Fibroblast of lung (primary cell): ENCODE measurements around the gene GRB10. TPM values are rescaled to one million over a fixed set of nuclear protein-coding genes. Genes with fewer than 3 reads are reported as not detected.

Experiments used
- DNase-seq, 2 donors: peaks; one replicate each; pipeline versions ENCODE4 v3.0.0 to v3.0.0-alpha.2; 2010; ENCODE audit warnings: low read depth in 2 of 2
- H2AFZ ChIP-seq: 2 replicates; pipeline ENCODE4 v1.5.1; 2012; ENCODE audit warnings: low read length, control low read depth, inconsistent platforms
- H3K27ac ChIP-seq: 2 replicates; pipeline ENCODE4 v1.5.1; 2011; ENCODE audit warnings: low read length, control low read depth; ENCODE audit not compliant: insufficient read depth
- H3K27me3 ChIP-seq: 2 replicates; pipeline ENCODE4 v1.5.1; 2011; ENCODE audit warnings: mild to moderate bottlenecking, low read length; ENCODE audit not compliant: control insufficient read depth, insufficient read depth
- H3K36me3 ChIP-seq: 2 replicates; pipeline ENCODE4 v1.5.1; 2011; ENCODE audit warnings: low read length; ENCODE audit not compliant: control insufficient read depth, insufficient read depth
- H3K4me1 ChIP-seq: 2 replicates; pipeline ENCODE4 v1.5.1; 2011; ENCODE audit warnings: low read length; ENCODE audit not compliant: control insufficient read depth, insufficient read depth; ENCODE audit errors: extremely low read depth
- H3K4me2 ChIP-seq: 2 replicates; pipeline ENCODE4 v1.5.1; 2011; ENCODE audit warnings: low read length, control low read depth; ENCODE audit not compliant: insufficient read depth; ENCODE audit errors: extremely low read depth
- H3K4me3 ChIP-seq, 4 experiments: fragments of 200-600 bp in 1 of 4; sonication (generic) in 1 of 4; replicated peaks in 1 of 4; 2 replicates each; pipeline ENCODE4 v1.5.1; 2011 to 2016; ENCODE audit warnings: low read length in 4 of 4, low read depth in 3 of 4, mild to moderate bottlenecking in 3 of 4, control low read depth in 2 of 4, inconsistent platforms in 1 of 4, mixed read lengths in 1 of 4; ENCODE audit not compliant: insufficient read depth in 1 of 4; ENCODE audit errors: control extremely low read depth in 1 of 4
- H3K79me2 ChIP-seq: 2 replicates; pipeline ENCODE4 v1.5.1; 2012; ENCODE audit warnings: mild to moderate bottlenecking, low read length, inconsistent platforms; ENCODE audit not compliant: control insufficient read depth, insufficient read depth
- H3K9ac ChIP-seq: 2 replicates; pipeline ENCODE4 v1.5.1; 2011; ENCODE audit warnings: mild to moderate bottlenecking, low read length, control low read depth; ENCODE audit not compliant: insufficient read depth
- H3K9me3 ChIP-seq: 2 replicates; pipeline ENCODE4 v1.5.1; 2012; ENCODE audit warnings: low read depth, low read length; ENCODE audit not compliant: control insufficient read depth, insufficient read depth
- H4K20me1 ChIP-seq: 2 replicates; pipeline ENCODE4 v1.5.1; 2011; ENCODE audit warnings: low read length; ENCODE audit not compliant: control insufficient read depth, insufficient read depth; ENCODE audit errors: extremely low read depth
- CTCF ChIP-seq, 2 donors: IDR thresholded peaks in 1 of 2; conservative IDR thresholded peaks in 1 of 2; 1 replicate in 1 of 2; 2 replicates in 1 of 2; pipeline ENCODE4 v1.5.1; 2011 to 2012; ENCODE audit warnings: low read length in 2 of 2, control low read depth in 1 of 2, inconsistent platforms in 1 of 2, low read depth in 1 of 2, mild to moderate bottlenecking in 1 of 2
- EZH2 ChIP-seq: IDR thresholded peaks from 2 replicates; pipeline ENCODE4 v1.5.1; 2012; ENCODE audit warnings: low read length, control low read depth, mild to moderate bottlenecking; ENCODE audit errors: missing control alignments
- polyA plus RNA-seq, 2 donors: library from polyadenylated mRNA; depleted of rRNA in 1 of 2; stranded (reverse) in 1 of 2; unstranded in 1 of 2; fragments of >200 nt; gene quantifications; 2 replicates each; pipeline ENCODE4 v1.2.1, GENCODE V29; 2011 to 2012; ENCODE audit warnings: missing spikeins in 1 of 2
- total RNA-seq: library from RNA; depleted of rRNA; stranded (reverse); fragments of >200 nt; gene quantifications from 2 replicates; pipeline ENCODE4 v1.2.1, GENCODE V29; 2014

The GRB10 gene
- total and polyA plus RNA-seq, 2 donors (not counting 1 experiment from before 2014, with no cell fraction given): 11.1 to 64.1 TPM

GRCh38 chr7:50795831-50796230 lies 13.1 kb upstream of the GRB10 start:
- no peaks in the 10 kb centered on the region for H3K4me1 ChIP-seq

GRCh38 chr7:50795253-50795652 lies 12.6 kb upstream of the GRB10 start:
- no peak overlapping the region for H3K4me2 ChIP-seq

More at GRCh38 chr7:50795831-50796230, 13.1 kb upstream of the GRB10 start:
- Histone ChIP-seq H4K20me1 (no peaks in the 10 kb centered on the region), H3K79me2 (peaks cover 13% of the 10 kb centered on the region), H3K9ac (no peak overlapping the region), H2AFZ (no peak overlapping the region), H3K9me3 (no peaks in the 10 kb centered on the region), H3K4me2 (no peak overlapping the region), H3K27me3 (peaks cover 8% of the 10 kb centered on the region), H3K27ac (no peak overlapping the region), H3K36me3 (no peaks in the 10 kb centered on the region), H3K4me3 (no peak overlapping the region)
- no peak for TF ChIP-seq EZH2
- TF ChIP-seq CTCF (conservative IDR thresholded peaks at IDR 0.05 in 1 of 2, IDR thresholded peaks at IDR 0.05 in 1 of 2; ENCODE audit: low read depth in 1 of 2, low read length in 2 of 2): no peak
- DNase-seq: no peak

GRCh38 chr7:50793947-50794570 lies 11.4 kb upstream of the GRB10 start:
- Histone ChIP-seq H3K4me3 (peak overlapping the region; percentile 25 to 59 (median 43)), H3K36me3 (no peaks in the 10 kb centered on the region), H3K9ac (no peak overlapping the region), H3K4me1 (no peaks in the 10 kb centered on the region), H3K27ac (no peak overlapping the region), H3K79me2 (peaks cover 30% of the 10 kb centered on the region), H4K20me1 (no peaks in the 10 kb centered on the region), H3K9me3 (no peaks in the 10 kb centered on the region), H3K27me3 (peaks cover 5% of the 10 kb centered on the region), H2AFZ (no peak overlapping the region), H3K4me2 (peak overlapping the region; percentile 81)
- no peak for DNase-seq
- TF ChIP-seq EZH2: no peak
- TF ChIP-seq CTCF (conservative IDR thresholded peaks at IDR 0.05 in 1 of 2, IDR thresholded peaks at IDR 0.05 in 1 of 2; ENCODE audit: low read depth in 1 of 2, low read length in 2 of 2): no peak

More at GRCh38 chr7:50795253-50795652, 12.6 kb upstream of the GRB10 start:
- no peaks in the 10 kb centered on the region for H3K9me3 ChIP-seq
- no peak overlapping the region for H2AFZ ChIP-seq
- no peaks in the 10 kb centered on the region for H4K20me1 ChIP-seq
- no peaks in the 10 kb centered on the region for H3K36me3 ChIP-seq
- H3K9ac ChIP-seq: no peak overlapping the region
- no peak overlapping the region for H3K4me3 ChIP-seq
- H3K4me1 ChIP-seq: no peaks in the 10 kb centered on the region
- TF ChIP-seq CTCF (conservative IDR thresholded peaks at IDR 0.05 in 1 of 2, IDR thresholded peaks at IDR 0.05 in 1 of 2; ENCODE audit: low read depth in 1 of 2, low read length in 2 of 2): no peak
- no peak for TF ChIP-seq EZH2
- no peak overlapping the region for H3K27ac ChIP-seq
- peaks cover 19% of the 10 kb centered on the region for H3K79me2 ChIP-seq
- peaks cover 8% of the 10 kb centered on the region for H3K27me3 ChIP-seq
- DNase-seq: no peak
